Hematopoietic multipotent progenitor cell treated with erythropoietin and hydrocortisone succinate and interleukin-3 and kit ligand, for 6 days (in vitro differentiated cells): ENCODE data around the gene RD3L.

Source experiments
- DNase-seq: peaks from one replicate; pipeline ENCODE4 v3.0.0-alpha.2; 2015

Gene RD3L

DNA sequence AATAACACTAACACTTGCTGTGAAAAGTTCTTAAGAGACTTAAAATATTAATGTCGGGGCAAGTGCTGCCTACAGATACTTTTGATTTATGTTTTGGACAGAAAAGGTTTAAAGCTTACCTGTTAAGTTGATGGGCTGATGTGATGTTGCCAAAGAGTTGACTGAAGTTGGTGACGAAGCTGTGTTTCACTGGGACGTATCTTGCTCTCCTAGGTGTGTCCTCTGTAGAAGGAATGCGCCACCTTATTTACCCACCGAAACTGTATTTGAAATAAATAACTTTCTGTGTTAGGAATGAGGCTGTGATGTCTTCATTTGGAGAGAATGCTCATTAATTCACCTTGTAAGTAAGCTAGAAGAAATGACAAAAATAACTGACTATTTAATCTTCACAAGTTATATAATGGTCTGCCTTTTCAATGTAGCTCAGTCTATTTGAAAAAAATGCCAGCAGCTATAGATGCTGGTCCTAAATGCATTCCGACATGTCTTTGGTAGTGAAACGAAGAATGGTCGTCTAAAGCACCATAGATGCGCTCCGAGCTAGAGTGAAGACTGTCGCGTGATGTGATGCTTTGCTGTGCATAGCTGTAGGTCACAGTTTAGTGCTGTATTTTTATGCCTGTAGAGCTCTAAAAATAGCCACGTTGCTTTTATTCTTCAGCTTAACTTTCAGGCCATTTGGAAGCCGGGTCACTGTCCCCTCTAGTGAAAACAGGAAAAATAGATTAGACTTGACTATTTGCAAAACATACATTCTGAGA lies at the start of gene RD3L:
TSS of gene RD3L (minus strand) at position 557 of the 764 bp plus-strand sequence. CDS start 834 bp downstream, outside the sequence.
- no peak for DNase-seq

- DNase-seq = no peak
These were observed 47.6 kb upstream of the RD3L start for GRCh38 chr14:103989964-103990363.

- DNase-seq = no peak
These were observed 46.7 kb upstream of the RD3L start for GRCh38 chr14:103989034-103989433.

DNA sequence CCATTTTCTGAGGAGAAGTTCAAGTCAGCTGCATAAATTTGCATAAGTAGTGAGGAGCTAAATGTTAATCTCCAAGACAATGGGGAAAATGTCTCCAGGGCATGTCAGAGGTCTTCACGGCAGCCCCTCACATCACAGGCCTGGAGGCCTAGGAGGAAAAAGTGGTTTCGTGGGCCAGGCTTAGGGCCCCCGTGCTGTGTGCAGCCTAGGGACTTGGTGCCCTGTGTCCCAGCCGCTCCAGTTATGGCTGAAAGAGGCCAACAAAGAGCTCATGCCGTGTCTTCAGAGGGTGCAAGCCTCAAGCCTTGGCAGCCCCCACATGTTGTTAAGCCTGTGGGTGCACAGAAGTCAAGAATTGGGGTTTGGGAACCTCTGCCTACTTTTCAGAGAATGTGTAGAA lies 41.9 kb upstream of the RD3L start:
- no peak for DNase-seq

GRCh38 chr14:103980623-103981238 lies 38.4 kb upstream of the RD3L start:
- peak; percentile 40 for DNase-seq

DNA sequence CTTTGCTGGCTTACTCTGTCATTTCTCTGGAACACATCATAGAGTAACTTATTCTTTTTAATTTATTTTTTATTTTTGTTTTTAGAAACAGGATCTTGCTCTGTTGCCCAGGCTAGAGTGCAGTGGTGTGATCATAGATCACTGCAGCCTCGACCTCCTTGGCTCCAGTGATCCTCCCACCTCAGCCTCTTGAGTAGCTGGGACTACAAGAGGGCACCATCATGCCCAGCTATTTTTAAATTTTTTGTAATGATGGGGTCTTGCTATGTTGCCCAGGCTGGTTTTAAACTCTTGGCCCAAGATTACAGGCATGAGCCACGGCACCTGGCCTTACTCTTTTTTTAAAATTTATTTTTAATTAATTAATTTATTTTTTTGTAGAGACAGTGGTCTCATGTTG lies 32.2 kb upstream of the RD3L start:
- DNase-seq = no peak

DNA sequence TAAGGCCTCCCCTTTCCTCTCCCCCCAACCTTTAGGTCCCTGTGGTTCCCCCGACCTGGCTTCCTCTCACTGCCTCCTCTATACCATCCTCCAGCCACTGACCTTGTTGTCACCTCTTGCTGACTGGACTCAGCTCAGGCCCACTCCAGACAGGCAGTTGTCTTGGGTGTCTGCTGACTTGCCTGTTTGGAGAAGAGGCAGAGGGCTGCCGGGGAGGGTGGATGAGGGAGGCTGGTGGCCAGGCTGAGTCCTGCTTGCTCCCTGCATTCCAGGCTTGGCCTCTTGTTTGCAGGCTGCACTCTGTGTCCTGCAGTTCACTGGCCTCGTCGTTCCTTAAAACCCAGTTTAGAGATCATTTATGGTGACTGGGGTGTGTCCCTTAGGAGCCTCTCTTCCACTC lies 31.0 kb upstream of the RD3L start:
- DNase-seq = no peak

DNA sequence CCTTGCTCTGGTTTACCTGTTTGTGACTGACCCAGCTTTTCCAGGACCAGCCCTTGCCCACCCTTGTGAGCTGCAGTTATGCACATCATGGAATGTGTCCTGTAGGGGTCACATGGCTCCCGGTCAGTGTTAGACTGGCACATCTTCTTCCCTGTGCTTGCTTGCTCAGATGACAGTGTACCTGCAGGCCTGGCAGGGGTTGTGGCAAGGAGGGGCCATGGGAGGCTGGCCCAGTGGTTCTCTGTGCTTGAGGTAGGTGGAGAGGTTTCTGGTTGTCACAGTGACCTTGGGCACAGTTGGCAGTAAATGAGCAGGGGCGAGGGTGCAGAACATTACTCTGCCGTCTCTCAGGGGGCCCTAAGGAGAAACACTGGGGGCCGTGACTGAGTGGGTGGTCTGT lies 27.6 kb upstream of the RD3L start:
- no peak for DNase-seq

GRCh38 chr14:103966631-103967030 lies 24.3 kb upstream of the RD3L start:
- DNase-seq = no peak

GRCh38 chr14:103961928-103962578 lies 19.7 kb upstream of the RD3L start:
- DNase-seq = no peak

DNA sequence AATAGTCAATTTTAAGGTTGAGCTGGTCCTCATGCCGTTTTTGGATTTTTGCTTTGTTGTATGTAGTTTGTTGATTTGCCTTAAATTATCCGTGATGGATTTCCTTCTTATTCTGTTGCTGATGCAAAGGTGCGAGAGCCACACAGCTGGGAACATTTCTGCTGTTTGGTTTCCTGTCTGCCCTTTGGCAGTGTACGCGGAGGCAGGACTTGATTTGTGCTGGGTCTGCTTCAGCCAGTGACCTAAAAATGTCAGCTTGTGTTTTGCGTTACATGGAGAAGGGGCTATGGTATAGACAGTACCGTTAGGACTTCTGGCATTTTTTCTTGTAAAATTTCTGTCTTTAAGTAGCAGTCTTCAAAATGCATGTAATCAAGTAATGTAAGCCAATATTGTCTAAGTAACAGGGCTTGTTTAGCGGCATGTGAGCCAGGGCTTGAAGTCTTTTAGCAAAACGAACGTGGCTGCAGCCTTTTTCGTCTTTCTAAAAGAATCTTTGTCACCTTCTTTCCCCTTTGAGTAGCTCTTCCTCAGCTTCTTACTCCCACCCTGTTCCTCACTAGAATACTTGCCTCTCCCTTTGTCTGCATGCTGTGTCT lies 18.2 kb upstream of the RD3L start:
- no peak for DNase-seq

DNA sequence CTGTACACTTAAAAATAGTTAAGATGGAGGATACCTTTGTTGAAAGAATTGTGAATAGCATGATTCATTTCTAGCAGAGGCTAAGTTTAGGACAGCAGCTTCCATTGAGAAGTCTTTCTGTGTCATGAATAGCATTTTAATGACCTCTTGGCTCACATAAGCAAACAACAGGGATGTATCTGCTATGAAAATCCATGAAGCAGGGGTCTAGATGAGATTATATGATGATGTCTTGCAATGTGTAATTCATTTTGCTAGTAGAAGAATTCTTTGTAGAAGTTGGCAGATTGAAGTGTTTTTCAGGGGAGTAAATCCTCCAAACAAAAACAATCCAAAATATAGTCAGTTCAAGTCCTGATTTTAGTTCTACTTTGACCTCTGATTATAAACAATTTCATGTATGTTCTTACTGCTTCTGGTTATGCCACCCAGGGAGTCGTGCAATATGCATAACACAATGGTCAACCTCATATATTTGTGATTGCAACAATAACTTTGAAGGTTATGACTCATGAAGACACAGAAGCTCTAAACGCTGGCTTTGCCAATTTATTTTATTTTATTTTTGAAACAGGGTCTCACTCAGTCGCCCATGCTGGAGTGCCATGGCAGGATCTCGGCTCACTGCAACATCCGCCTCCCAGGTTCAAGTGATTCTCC lies 6.9 kb upstream of the RD3L start:
- DNase-seq = no peak

DNA sequence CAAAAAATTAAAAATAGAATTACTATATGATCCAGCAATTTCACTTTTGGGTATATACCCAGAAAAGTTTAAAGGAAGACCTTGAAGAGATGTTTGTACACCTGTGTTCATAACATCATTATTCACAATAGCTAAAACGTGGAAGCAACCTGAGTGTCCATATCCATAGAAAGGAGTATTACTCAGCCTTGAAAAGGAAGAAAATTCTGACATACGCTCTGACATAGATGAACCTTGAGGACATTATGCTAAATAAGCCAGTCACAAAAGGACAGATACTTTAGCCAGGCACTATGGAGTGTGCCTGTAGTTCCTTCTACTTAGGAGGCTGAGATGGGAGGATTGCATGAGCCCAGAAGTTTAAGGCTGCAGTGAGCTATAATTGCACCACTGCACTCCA lies 6.1 kb upstream of the RD3L start:
- DNase-seq = no peak

DNA sequence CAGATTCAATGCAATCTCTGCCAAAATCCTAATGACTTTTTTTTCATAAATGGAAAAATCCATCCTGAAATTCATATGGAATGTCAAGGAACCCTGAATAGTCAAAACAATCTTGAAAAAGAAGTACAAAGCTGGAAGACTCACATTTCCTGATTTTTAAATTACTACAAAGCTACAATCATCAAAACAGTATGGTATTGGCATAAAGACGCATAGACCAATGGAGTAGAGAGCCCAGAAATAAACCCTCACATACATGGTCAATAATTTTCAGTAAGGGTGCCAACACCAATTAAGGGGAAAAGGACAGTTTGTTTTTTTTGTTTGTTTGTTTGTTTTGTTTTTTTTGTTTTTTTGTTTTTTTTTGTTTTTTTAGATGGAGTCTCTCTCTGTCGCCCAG lies 4.6 kb upstream of the RD3L start:
- no peak for DNase-seq

- peak; percentile 67 for DNase-seq
These were observed 1.3 kb upstream of the RD3L start for GRCh38 chr14:103943673-103944072.

- DNase-seq = no peak
These were observed 867 bp downstream of the RD3L start for GRCh38 chr14:103941462-103941861.

- no peak for DNase-seq
These were observed 7.2 kb downstream of the RD3L start for GRCh38 chr14:103935102-103935501.

DNA sequence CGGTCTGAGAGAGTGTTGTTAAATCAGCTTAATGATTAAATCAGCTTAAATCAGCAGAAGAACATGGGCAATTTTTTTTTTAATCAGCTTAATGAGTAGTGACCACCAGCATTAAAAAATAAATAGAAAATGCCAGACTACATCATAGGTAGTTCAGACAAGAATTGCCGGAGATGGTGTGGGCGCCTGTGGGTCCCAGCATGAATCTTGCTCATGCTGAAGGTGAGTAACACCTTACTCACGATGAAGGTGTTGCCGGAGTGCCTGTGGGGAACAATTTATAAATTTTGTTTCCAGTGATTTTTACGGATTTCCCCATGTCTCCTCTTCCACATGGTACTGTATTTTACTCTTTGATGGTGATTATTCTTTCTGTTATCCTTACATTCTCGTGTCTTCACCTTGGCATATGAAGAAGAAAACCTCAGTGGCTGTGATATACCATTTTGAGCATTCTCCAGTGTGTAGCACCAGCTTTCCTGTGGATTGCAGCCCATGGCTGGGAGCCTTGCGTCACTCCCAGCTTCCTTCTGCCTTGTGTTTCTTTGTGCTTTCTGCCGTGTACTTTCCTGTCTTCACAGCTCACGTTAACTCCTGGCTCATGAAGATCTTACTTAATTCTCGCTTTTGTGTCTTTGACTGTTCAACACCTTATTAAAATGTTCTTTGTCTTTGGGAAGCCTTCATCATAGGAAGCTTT lies 9.4 kb downstream of the RD3L start:
- no peak for DNase-seq

- peak; percentile 78 for DNase-seq
These were observed 10.9 kb downstream of the RD3L start for GRCh38 chr14:103931422-103931821.

- DNase-seq = no peak
These were observed 12.2 kb downstream of the RD3L start for GRCh38 chr14:103930051-103930604.

DNA sequence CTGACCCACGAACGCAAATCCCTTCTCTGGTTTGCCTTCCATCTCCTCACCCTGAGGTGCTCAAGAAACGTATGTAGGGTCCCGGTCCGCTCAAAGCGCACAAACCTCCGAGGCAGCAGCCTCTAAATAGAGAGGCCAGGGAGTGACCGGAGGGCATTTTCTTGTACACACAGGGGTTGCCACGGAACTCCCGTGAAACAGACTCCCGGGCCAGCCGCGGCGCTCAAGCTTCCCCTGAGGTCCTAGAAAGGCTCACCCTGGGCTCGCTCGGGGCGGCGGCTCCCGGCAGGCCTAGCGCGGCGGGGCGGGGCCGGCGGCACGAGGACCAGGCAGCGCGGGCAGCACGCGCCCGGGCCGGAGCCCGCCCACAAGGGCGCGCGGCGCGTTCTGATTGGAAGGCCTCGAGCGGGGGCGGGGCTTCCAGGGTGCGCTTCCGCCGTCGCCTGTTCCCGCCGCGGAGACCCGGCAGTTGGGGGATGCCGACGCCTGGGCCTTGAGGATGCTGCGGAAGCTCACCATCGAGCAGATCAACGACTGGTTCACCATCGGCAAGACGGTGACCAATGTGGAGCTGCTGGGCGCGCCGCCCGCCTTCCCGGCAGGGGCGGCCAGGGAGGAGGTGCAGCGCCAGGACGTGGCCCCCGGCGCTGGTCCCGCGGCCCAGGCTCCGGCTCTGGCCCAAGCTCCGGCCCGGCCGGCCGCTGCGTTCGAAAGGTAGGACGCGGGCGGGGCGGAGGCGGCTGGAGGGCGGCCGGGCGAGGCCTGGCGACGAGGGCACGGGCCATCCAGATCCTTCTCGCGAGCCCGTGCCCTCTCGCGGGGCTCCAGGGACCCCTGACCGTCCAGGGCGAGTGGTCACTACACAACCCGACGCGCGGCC lies 14.1 kb downstream of the RD3L start, which contains the start of gene TDRD9:
TSS of gene TDRD9 (plus strand) at position 446 of the 880 bp plus-strand sequence. CDS start at position 500, 54 bp downstream.
- DNase-seq = no peak
